ENCODE measurements around the gene TPK1.

DNA sequence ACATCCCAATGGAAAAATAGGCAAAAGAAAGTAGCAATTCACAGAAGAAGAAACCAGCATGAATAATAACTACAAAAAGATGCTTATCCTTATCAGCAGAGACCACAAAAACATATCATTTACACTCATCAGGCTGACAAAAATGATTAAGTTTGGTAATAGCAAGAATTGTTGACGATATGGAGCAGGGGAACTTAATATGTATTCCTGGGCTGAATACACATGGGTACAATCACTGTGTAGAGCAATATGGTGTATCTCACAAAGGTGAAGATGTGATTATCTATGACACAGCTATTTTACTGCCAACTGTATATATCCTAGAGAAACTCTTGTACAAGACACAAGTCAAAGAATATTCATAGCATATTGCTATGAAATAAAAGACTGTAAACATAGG, 290.5 kb downstream of the TPK1 start:
- TF ChIP-seq, protein P1, sequence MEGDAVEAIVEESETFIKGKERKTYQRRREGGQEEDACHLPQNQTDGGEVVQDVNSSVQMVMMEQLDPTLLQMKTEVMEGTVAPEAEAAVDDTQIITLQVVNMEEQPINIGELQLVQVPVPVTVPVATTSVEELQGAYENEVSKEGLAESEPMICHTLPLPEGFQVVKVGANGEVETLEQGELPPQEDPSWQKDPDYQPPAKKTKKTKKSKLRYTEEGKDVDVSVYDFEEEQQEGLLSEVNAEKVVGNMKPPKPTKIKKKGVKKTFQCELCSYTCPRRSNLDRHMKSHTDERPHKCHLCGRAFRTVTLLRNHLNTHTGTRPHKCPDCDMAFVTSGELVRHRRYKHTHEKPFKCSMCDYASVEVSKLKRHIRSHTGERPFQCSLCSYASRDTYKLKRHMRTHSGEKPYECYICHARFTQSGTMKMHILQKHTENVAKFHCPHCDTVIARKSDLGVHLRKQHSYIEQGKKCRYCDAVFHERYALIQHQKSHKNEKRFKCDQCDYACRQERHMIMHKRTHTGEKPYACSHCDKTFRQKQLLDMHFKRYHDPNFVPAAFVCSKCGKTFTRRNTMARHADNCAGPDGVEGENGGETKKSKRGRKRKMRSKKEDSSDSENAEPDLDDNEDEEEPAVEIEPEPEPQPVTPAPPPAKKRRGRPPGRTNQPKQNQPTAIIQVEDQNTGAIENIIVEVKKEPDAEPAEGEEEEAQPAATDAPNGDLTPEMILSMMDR (IDR thresholded peaks at IDR 0.05) = no peak
- TF ChIP-seq POLR2A (IDR thresholded peaks at IDR 0.05) = no peak

Measured in Peyer's patch (tissue), 4 donors.